Neural progenitor cell (in vitro differentiated cells): ENCODE measurements around the gene TUBB6.

Source experiments
- CTCF ChIP-seq: fragments of 200-600 bp; sonication (generic); IDR thresholded peaks from 2 replicates; pipeline ENCODE4 v1.5.1; 2017; ENCODE audit warnings: antibody characterized with exemption, mild to moderate bottlenecking
- EZH2 ChIP-seq: fragments of 200-600 bp; sonication (generic); IDR thresholded peaks from 2 replicates; pipeline ENCODE4 v1.6.1; 2017; ENCODE audit warnings: antibody characterized with exemption, mild to moderate bottlenecking, moderate library complexity
- EZH2phosphoT487 ChIP-seq: fragments of 200-600 bp; sonication (generic); IDR thresholded peaks from 2 replicates; pipeline ENCODE4 v1.6.1; 2017; ENCODE audit warnings: antibody characterized with exemption

- TF ChIP-seq CTCF: no peak
- no peak for TF ChIP-seq EZH2
- no peak for TF ChIP-seq EZH2phosphoT487
These were observed 58.7 kb downstream of the TUBB6 start for GRCh38 chr18:12366784-12367183.
